ENCODE results near the gene RGS7BP.

Gene RGS7BP

DNA sequence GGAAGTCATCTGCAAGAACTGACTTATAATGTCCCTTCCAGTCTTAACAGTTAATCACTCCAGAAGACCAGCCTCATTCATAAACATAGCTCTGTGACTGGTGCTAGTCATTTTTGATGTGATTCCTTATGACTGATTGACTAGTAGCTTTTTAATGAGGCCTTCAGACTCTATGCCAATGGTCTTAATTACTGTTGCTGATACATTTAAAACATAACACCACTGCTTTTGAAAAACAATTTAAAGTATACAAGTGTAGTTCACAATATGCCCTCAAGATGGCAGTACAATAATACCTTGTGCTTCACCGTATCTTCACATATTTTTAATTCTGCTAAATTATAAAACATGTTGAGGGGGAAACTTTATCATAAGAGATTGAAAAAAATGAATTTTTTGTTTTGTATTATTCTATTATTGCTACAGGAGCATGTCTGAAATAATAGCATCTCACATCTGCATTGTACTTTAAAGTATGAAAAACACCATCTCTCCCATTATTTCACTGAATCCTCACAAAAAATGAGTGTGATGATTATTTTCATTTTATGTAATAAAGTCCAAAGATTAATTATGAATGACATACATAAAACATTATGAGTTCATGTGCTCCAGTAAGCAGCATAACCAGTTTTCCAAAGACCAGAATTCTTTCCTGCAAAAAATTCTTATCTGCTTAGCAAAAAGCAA is 129.3 kb downstream of the RGS7BP start:
- Histone ChIP-seq H3K4me1 (ENCODE audit: control insufficient read depth in 1 of 2, insufficient read depth in 2 of 2, low read length in 2 of 2) (no peaks in the 10 kb centered on the region), H3K27me3 (ENCODE audit: low read depth, low read length) (no peaks in the 10 kb centered on the region), H3K4me3 (ENCODE audit: low read depth in 1 of 2, low read length in 2 of 2) (no peak overlapping the region), H3K27ac (ENCODE audit: low read length) (no peak overlapping the region), H3K36me3 (ENCODE audit: control insufficient read depth in 1 of 2, insufficient read depth in 2 of 2, low read length in 2 of 2) (no peaks in the 10 kb centered on the region), H3K9me3 (ENCODE audit: control insufficient read depth in 1 of 2, low read length in 2 of 2) (no peaks in the 10 kb centered on the region)

DNA sequence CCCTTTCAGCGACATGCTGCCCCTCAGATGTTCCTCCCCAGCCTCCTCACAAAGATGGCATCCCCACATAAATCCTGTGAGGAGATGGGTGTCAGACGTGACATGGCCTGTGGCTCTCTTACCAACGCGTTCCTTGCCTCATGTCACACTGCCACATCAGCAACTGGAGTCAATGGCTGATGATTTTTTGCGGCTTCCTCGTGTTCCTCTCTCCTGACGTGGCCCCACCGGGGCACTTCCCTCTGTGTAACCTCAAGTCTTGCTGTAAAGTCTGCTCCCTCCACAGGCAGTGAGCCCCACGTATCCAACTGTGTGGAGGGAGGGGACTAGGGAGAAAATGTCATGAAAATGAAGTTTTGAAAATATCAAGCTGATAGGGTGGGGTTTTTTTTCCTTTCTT is 131.3 kb downstream of the RGS7BP start:
- Histone ChIP-seq H3K4me1 (ENCODE audit: control insufficient read depth in 1 of 2, insufficient read depth in 2 of 2, low read length in 2 of 2) (no peaks in the 10 kb centered on the region), H3K27me3 (ENCODE audit: low read depth, low read length) (no peaks in the 10 kb centered on the region), H3K9me3 (ENCODE audit: control insufficient read depth in 1 of 2, low read length in 2 of 2) (no peaks in the 10 kb centered on the region), H3K4me3 (ENCODE audit: low read depth in 1 of 2, low read length in 2 of 2) (no peak overlapping the region), H3K36me3 (ENCODE audit: control insufficient read depth in 1 of 2, insufficient read depth in 2 of 2, low read length in 2 of 2) (no peaks in the 10 kb centered on the region), H3K27ac (ENCODE audit: low read length) (no peak overlapping the region)

DNA sequence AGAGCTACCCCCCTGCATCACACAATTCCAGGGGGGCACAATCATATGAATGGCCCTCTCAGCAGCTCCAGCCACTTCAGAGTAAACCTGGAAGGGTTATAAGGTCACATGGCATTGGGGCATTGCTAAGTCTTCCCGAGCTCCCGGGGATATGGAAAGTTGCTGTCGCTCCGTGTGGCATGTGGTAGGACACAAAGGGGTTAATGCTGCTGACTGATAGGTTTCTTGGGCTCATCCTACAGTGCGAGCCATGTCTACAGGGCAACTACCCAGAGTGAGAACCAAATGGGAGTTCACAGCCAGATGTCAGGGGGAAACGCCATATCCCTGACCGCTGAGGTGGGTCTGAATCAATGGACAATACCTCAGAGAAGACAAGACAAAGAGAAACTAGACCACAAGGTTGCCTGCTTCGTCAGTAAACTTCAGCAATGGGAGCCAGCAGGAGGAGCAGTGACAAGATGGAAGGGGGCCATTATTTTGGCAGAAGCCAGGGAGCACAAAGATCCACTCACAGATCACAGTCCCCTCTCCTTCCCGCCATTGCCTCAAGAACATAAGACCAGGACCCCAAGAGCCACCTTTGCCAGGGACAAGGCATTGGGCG is 132.1 kb downstream of the RGS7BP start:
- H3K4me3 ChIP-seq (ENCODE audit: low read depth in 1 of 2, low read length in 2 of 2): no peak overlapping the region
- no peak overlapping the region for H3K27ac ChIP-seq (ENCODE audit: low read length)
- H3K36me3 ChIP-seq (ENCODE audit: control insufficient read depth in 1 of 2, insufficient read depth in 2 of 2, low read length in 2 of 2): no peaks in the 10 kb centered on the region
- H3K9me3 ChIP-seq (ENCODE audit: control insufficient read depth in 1 of 2, low read length in 2 of 2): no peaks in the 10 kb centered on the region
- H3K27me3 ChIP-seq (ENCODE audit: low read depth, low read length): no peaks in the 10 kb centered on the region
- no peaks in the 10 kb centered on the region for H3K4me1 ChIP-seq (ENCODE audit: control insufficient read depth in 1 of 2, insufficient read depth in 2 of 2, low read length in 2 of 2)

DNA sequence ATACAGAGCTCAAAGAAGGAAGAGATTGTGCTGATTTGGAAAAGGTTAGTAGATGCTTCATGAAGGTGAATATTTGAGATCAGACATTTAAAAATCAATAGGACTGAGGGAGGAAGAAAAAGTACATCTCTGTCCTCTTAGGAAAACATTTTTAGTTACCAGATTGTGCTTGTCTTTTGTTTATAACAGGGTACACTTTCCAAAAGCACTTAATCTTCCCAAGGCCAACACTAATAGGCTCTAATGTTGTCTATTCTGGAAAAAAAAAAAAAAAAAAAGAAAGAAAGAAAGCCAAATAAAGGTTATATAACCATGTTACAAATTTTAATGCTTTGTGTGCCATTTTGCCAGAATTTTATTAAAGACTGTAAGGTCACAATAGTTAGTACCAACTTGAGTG is 139.0 kb downstream of the RGS7BP start:
- H3K27me3 ChIP-seq (ENCODE audit: low read depth, low read length): no peaks in the 10 kb centered on the region
- H3K4me3 ChIP-seq (ENCODE audit: low read depth in 1 of 2, low read length in 2 of 2): no peak overlapping the region
- no peak overlapping the region for H3K27ac ChIP-seq (ENCODE audit: low read length)
- no peaks in the 10 kb centered on the region for H3K9me3 ChIP-seq (ENCODE audit: control insufficient read depth in 1 of 2, low read length in 2 of 2)
- no peaks in the 10 kb centered on the region for H3K4me1 ChIP-seq (ENCODE audit: control insufficient read depth in 1 of 2, insufficient read depth in 2 of 2, low read length in 2 of 2)
- no peaks in the 10 kb centered on the region for H3K36me3 ChIP-seq (ENCODE audit: control insufficient read depth in 1 of 2, insufficient read depth in 2 of 2, low read length in 2 of 2)

DNA sequence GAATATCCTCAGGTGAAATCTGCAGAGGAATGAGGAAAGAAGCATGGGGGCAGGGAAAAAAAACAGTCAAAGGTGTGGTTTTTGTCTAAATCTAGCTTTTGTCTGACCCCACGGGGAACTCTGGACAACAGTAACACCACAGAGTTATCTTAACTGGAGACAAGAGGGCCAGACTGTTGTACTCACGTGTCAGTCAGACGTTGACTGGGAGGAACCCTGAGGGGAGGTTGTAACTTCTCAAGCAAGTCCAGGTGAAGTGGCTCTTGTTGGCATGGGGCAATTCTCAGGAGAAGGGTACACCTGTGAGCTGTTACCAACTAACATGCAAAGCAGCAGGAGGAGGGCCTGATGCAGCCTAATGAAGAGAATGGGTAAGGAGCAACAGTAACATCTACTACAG is 140.4 kb downstream of the RGS7BP start:
- Histone ChIP-seq H3K4me3 (ENCODE audit: low read depth in 1 of 2, low read length in 2 of 2) (no peak overlapping the region), H3K27ac (ENCODE audit: low read length) (no peak overlapping the region), H3K9me3 (ENCODE audit: control insufficient read depth in 1 of 2, low read length in 2 of 2) (no peaks in the 10 kb centered on the region), H3K36me3 (ENCODE audit: control insufficient read depth in 1 of 2, insufficient read depth in 2 of 2, low read length in 2 of 2) (no peaks in the 10 kb centered on the region), H3K27me3 (ENCODE audit: low read depth, low read length) (no peaks in the 10 kb centered on the region), H3K4me1 (ENCODE audit: control insufficient read depth in 1 of 2, insufficient read depth in 2 of 2, low read length in 2 of 2) (no peaks in the 10 kb centered on the region)

DNA sequence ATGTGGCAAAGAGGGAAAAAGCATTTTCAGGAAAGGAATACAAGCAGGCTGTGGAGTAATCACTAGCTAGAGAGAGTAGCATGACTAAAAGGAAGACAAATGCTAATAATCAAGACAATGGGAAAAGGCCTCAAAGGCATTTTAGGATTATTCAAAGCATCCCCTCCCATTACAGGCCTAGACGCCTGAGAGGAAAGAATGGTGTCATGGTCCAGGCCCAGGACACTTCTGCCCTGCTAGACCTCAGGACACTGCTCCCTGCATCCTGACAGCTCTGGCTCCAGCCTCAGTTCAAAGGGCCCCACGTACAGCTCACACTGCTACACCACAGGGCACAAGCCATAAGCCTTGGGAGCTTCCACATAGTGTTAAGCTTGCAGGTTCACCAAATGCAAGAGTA is 143.7 kb downstream of the RGS7BP start:
- Histone ChIP-seq H3K9me3 (ENCODE audit: control insufficient read depth in 1 of 2, low read length in 2 of 2) (no peaks in the 10 kb centered on the region), H3K4me3 (ENCODE audit: low read depth in 1 of 2, low read length in 2 of 2) (no peak overlapping the region), H3K27ac (ENCODE audit: low read length) (no peak overlapping the region), H3K36me3 (ENCODE audit: control insufficient read depth in 1 of 2, insufficient read depth in 2 of 2, low read length in 2 of 2) (no peaks in the 10 kb centered on the region), H3K27me3 (ENCODE audit: low read depth, low read length) (no peaks in the 10 kb centered on the region), H3K4me1 (ENCODE audit: control insufficient read depth in 1 of 2, insufficient read depth in 2 of 2, low read length in 2 of 2) (no peaks in the 10 kb centered on the region)

DNA sequence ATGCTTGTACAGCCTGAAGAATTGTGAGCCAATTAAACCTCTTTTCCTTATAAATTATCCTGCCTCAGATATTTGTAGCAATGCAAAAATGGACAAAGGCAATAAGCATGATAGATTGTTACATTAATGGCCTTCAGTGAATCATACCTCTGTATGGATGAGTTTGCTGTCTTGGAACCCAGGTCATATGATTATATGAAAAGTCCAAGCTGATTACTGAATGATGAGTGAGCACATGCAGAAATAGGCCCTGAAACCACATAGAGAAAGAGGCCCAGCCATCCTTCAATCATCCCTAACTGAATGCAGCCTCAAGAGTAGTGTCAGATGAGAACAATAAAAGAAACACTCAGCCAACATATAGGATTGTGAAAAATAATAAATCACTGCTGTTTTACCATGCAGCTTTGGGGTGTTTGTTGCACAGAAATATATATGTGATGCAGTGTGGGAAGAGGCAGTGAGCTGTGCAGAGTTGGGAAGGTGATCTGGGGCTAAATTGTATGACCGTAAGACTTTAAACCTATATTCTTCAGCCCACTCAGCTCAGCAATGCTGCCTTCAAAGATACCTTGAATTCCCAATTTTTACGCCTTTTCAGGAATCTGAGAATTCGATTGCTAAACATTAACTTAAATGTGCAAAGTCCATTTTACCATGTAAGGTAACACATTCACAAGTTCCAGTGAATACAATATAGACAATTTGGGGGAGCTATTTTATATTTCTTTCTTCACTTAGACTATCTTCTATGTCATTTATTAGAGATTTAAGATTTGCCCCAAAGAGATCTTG is 148.1 kb downstream of the RGS7BP start:
- Histone ChIP-seq H3K4me3 (ENCODE audit: low read depth in 1 of 2, low read length in 2 of 2) (no peak overlapping the region), H3K4me1 (ENCODE audit: control insufficient read depth in 1 of 2, insufficient read depth in 2 of 2, low read length in 2 of 2) (no peaks in the 10 kb centered on the region), H3K27me3 (ENCODE audit: low read depth, low read length) (no peaks in the 10 kb centered on the region), H3K9me3 (ENCODE audit: control insufficient read depth in 1 of 2, low read length in 2 of 2) (no peaks in the 10 kb centered on the region), H3K36me3 (ENCODE audit: control insufficient read depth in 1 of 2, insufficient read depth in 2 of 2, low read length in 2 of 2) (no peaks in the 10 kb centered on the region), H3K27ac (ENCODE audit: low read length) (no peak overlapping the region)

DNA sequence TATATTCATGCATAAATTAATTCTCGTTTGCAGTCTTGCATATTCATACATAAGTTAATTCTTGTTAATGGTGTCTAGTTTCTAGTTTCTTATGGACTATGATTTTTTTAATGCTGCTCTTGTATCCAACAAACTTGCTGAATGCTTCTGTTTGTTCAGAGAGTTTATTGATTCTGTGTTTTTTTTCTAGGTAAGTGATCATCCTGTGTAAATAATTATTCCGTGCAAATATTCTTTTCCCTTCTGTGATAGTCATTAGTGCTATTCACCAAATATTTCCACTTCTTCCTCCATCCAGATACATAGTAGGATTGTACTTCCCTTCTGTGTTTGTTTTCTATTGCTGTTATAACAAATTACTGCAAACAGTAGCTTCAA is 148.7 kb downstream of the RGS7BP start:
- Histone ChIP-seq H3K4me1 (ENCODE audit: control insufficient read depth in 1 of 2, insufficient read depth in 2 of 2, low read length in 2 of 2) (no peaks in the 10 kb centered on the region), H3K4me3 (ENCODE audit: low read depth in 1 of 2, low read length in 2 of 2) (no peak overlapping the region), H3K27me3 (ENCODE audit: low read depth, low read length) (no peaks in the 10 kb centered on the region), H3K36me3 (ENCODE audit: control insufficient read depth in 1 of 2, insufficient read depth in 2 of 2, low read length in 2 of 2) (no peaks in the 10 kb centered on the region), H3K27ac (ENCODE audit: low read length) (no peak overlapping the region), H3K9me3 (ENCODE audit: control insufficient read depth in 1 of 2, low read length in 2 of 2) (no peaks in the 10 kb centered on the region)

DNA sequence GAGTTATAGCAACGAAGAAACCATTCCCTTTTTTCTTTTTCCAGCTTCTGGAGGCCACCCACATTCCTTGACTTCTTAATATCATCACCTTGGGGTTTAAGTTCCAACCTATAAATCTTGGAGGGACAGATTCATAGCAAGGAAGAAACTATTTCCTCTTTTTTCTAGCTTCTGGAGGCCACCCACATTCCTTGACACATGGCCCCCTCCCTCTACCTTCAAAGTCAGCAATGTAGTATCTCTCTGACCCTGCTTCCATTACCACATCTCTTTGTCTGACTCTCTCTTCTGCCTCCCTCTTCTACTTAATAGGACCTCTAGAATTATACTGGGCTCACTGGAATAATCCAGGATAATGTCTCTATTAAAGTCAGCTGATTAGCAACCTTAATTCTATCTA is 149.8 kb downstream of the RGS7BP start:
- H3K27me3 ChIP-seq (ENCODE audit: low read depth, low read length): no peaks in the 10 kb centered on the region
- H3K4me1 ChIP-seq (ENCODE audit: control insufficient read depth in 1 of 2, insufficient read depth in 2 of 2, low read length in 2 of 2): no peaks in the 10 kb centered on the region
- H3K9me3 ChIP-seq (ENCODE audit: control insufficient read depth in 1 of 2, low read length in 2 of 2): no peaks in the 10 kb centered on the region
- no peaks in the 10 kb centered on the region for H3K36me3 ChIP-seq (ENCODE audit: control insufficient read depth in 1 of 2, insufficient read depth in 2 of 2, low read length in 2 of 2)
- H3K27ac ChIP-seq (ENCODE audit: low read length): no peak overlapping the region
- no peak overlapping the region for H3K4me3 ChIP-seq (ENCODE audit: low read depth in 1 of 2, low read length in 2 of 2)

DNA sequence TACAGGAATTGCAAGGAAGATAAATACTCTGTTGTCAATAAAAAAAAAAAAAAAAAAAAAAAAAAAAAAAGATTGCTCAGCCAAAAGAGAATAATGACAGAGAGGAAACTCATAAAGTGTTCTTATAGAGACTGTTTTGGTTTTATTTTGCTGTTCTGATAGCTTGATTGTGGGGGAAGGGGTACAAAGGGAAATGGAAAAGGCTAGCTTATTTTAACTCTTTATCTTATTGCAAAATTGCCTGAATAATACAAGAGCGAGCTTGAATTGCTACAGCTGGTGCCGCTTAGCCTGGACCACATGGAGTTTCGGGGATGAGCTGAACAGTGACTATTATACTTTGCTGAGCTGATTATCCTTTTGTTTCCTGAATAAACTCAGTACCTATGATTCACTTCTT is 153.5 kb downstream of the RGS7BP start:
- H3K27me3 ChIP-seq (ENCODE audit: low read depth, low read length): no peaks in the 10 kb centered on the region
- no peak overlapping the region for H3K27ac ChIP-seq (ENCODE audit: low read length)
- H3K9me3 ChIP-seq (ENCODE audit: control insufficient read depth in 1 of 2, low read length in 2 of 2): no peaks in the 10 kb centered on the region
- no peak overlapping the region for H3K4me3 ChIP-seq (ENCODE audit: low read depth in 1 of 2, low read length in 2 of 2)
- H3K4me1 ChIP-seq (ENCODE audit: control insufficient read depth in 1 of 2, insufficient read depth in 2 of 2, low read length in 2 of 2): no peaks in the 10 kb centered on the region
- H3K36me3 ChIP-seq (ENCODE audit: control insufficient read depth in 1 of 2, insufficient read depth in 2 of 2, low read length in 2 of 2): no peaks in the 10 kb centered on the region
